Inflammatory macrophage treated with lipopolysaccharide for 1 hour (primary cell): Measurements from ENCODE around the gene VAPA.
A peak's percentile ranks its signal among the peaks of the same experiment; 100 is the strongest.
"Not testable (repeated sequence)": the region's sequence is repeated elsewhere in the genome, so short reads cannot be mapped to it uniquely, and the experiment has no call there.

Experiments
- DNase-seq, 2 donors: peaks; one replicate each; pipeline ENCODE4 v3.0.0-alpha.2; 2020 to 2022

The VAPA gene

DNA sequence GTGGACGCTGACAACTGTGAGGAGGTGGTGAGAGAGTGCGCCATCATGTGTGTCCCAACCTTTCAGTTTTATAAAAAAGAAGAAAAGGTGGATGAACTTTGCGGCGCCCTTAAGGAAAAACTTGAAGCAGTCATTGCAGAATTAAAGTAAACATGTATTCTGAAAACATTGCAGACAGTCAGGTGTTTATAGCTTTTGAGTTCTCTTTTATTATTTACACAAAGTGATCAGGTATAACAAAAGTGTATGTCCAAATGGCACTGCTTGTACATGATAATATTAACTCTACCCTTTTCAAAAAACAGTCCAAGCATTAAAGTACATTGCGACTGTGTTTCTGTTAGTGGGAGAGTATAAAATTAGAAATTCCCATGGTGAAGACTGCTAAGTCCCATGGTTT, 25.8 kb upstream of the VAPA start:
- no peak for DNase-seq

GRCh38 chr18:9890196-9890595, 23.6 kb upstream of the VAPA start:
- DNase-seq, result no peak

DNA sequence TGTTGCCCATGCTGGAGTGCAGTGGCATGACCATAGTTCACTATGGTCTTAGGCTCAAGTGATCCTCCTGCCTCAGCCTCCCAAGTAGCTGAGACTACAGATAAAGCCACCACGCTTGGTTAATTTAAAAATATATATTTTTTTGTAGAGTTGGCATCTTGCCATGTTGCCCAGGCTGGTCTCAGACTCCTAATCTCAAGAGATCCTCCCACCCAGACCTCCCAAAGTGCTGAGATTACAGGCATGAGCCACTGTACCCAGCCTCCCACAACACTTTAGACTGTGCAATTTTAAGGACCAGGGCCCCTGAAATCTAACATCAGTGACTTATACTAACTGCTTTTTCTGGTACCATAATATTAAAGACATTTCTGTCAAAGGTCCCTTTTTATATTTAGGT, 22.9 kb upstream of the VAPA start:
- no peak for DNase-seq

- DNase-seq, result not testable (repeated sequence)
Observed at GRCh38 chr18:9891515-9891914, 22.3 kb upstream of the VAPA start.

DNA sequence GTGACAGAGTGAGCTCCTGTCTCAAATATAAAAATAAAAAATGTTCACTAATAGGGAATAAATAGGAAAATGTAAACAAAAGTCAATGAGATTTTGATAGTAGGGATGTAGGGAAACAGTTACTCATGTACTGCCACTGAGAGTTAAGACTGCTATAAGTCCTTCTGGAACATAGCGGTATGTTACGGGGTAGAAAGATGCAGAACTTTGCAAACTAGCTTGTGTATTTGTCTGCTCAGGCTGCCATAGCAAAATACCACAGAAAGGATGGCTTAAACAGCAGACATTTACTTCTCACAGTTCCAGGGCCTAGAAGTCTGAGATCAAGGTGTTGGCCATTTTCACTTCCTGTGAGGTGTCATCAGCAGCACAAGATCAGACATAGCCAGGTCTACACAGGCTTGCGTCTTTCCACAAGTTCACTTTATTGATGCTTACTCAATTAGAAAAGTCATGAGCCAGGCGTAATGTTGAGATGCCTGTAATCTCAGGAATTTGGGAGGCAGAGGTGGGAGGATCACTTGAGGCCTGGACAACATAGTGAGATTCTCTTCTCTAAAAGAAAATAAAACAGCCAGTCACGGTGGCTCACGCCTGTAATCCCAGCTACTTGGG, 19.3 kb upstream of the VAPA start:
- DNase-seq, result no peak

DNA sequence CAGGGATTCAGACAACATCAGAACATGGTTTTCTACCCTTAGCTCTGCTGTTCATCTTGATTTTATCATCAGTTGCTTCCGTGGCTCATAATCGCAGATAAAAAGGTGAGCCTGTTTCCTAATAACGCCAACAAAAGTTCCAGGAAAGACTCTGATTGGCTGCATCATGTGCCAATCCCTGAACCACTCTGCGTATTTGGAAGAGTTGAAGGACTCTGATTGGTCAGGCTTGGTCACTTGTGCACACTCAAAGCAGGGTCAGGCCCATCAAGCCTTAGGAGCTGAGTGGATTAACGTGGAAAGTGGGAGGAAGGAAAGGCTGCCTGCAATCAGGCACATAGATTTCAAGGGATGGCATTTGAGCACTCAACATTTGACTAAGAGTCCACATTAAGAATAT, 16.7 kb upstream of the VAPA start:
- no peak for DNase-seq

- DNase-seq, result not testable (repeated sequence)
Observed at GRCh38 chr18:9897787-9898291, 16.0 kb upstream of the VAPA start.

DNA sequence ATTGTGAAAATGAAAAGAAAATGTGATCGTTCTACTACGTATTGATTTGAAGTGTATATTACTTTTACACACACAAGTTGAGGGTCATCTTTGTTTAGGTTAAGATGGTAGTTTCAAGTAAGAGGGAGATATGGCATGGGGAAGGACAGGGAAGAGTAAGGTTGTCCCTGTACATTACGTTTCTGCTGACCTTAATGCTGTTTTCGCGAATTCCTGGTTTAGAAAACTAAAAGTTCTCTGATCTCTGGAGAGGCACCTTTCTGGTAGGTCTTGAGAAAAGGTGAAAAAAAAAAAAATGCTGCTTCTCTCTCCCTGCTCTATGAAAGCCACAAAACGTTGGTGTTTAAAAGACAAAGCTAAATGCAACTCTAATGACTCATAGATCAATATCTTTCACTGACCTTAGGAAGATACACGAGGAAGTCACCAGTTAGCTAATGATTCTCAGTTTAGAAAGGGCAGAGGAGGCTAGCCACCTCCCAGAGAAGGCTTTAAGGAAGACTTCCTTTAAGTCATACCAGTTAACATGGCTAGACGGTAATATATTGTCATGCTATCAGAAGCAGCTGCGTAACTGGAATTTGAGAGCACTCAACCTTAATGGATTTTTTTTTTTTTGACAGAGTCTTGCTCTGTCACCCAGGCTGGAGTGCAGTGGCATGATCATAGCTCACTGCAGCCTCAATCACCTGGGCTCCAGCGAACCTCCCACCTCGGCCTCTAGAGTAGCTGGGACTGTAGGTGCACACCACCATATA, 14.8 kb upstream of the VAPA start:
- peak; percentile 40 to 72 for DNase-seq

DNA sequence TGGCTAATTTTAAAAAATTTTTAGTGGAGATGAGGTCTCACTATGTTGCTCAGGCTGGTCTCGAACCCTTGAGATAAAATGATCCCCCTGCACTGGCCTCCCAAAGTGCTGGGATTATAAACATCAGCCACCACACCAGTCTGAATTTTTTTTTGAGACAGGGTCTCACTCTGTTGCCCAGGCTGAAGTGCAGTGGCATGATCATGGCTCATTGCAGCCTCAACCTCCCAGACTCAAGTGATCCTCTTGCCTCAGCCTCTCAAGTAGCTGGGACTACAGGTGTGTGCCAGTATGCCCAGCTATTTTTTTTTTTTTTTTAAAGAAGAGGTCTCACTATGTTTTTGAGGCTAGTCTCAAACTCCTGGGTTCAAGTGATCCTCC, 14.3 kb upstream of the VAPA start:
- not testable (repeated sequence) for DNase-seq

- no peak for DNase-seq
Observed at GRCh38 chr18:9900699-9901098, 13.1 kb upstream of the VAPA start.

DNA sequence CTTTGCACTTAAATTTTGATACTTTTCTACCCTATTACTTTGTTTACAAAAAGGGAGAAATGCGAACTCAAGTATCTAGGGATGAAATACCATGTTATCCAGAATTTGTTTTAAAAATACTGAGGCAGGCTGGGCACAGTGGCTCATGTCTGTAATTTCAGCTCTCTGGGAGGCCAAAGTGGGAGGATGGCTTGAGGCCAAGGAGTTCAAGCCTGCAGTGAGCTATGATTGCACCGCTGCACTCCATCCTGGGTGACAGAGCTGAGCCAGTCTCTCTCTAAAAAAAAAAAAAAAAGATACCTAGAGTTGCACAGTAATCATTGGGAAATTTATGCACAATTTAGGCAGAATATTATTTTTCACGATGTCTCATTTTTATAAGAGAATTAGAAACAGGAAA, 12.4 kb upstream of the VAPA start:
- no peak for DNase-seq

GRCh38 chr18:9902264-9902663, 11.6 kb upstream of the VAPA start:
- not testable (repeated sequence) for DNase-seq

- no peak for DNase-seq
Observed at GRCh38 chr18:9902832-9903231, 11.0 kb upstream of the VAPA start.

- DNase-seq, result peak; percentile 16 to 40
Observed at GRCh38 chr18:9905401-9905922, 8.4 kb upstream of the VAPA start.

- no peak for DNase-seq
Observed at GRCh38 chr18:9906481-9906880, 7.3 kb upstream of the VAPA start.

DNA sequence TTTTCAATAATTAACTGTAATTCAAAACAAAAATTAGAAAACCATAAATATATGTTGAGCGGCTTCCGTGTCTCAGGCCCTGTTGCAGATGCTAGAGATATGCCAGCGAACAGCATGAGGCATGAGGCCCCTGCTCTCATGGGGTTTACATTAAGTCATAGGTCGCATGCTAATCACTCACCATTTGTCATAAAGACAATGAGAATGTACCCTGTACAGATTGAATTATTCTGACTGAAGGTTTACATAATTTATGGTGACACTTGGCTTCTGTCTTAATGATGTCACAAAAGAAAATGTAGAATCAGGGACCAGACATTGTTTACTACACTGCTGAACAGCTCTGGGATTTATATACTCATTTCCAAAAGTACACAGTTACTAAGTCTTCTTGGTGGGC, 5.9 kb upstream of the VAPA start:
- DNase-seq, result no peak

DNA sequence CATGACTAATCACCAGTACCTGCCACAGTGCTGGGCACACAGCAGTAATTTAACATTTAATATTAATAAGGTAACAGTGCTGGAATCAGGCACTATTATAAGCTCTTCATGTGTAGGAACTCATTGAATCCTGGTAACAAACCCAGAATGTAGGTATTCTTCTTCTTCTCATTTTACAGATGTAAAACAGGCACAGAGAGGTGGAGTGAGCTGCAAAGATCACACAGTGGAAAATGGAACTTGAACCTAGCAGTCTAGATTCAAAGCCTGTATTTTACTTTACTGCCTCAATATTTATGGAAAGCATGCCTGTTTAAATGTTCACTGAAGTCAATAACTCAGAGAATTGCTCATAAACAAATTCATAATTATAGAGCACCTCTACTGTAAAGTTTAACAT, 3.7 kb upstream of the VAPA start:
- DNase-seq, result no peak

GRCh38 chr18:9910661-9911060, 3.2 kb upstream of the VAPA start:
- DNase-seq, result peak; percentile 80 to 84

DNA sequence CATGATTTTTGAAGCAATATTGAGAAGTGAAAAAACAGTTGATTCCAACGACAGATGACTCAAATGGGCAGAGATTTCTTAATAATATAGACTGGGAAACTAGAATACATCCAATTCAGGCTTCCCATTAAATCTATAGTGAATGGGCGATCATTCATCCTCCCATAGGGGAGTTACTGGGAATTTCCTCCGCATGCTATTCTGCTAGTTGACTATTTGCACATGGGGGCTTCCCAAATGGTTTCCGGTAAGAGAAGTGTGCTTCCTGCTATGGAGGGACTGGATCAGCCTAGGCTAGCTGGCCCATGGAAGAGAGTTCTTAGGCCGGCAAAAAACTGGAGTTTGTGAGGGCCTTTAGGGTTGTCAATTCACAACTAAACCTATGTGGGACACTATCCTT, 2.6 kb upstream of the VAPA start:
- no peak for DNase-seq

GRCh38 chr18:9912285-9912684, 1.5 kb upstream of the VAPA start:
- DNase-seq, result not testable (repeated sequence)

DNA sequence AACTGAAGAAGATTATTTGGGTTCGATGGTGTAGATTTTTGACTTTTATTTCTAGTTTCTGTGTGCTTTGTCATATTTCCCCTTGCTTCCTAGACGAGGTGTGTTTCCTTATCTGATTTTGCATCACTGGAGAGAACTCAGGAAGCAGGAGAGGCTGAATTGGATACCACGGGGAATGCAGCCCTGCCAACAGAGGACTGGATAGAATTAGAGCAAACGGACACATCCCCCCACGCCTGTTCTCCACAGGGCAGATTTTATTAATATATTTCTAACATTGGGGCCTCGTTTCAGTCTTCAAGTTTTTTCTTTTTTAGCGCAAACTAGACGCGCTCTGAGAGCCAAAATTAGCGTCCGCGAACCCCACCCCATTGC, 678 bp upstream of the VAPA start:
- no peak for DNase-seq

DNA sequence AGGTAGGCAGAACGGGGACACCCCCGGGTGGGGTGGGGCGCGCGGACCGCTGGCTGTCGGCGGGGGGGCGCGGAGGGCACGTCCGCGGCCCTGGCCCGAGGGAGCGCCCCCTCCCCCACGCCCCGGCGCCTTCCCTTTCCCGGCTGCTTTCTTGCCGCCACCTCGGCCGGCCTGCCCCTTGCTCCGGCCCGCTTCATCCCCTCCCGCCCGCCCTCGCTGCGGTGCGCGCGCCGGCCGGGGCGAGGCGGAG, 443 bp downstream of the VAPA start:
- DNase-seq, result no peak

GRCh38 chr18:9914584-9915290, 921 bp downstream of the VAPA start:
- peak; percentile 58 to 60 for DNase-seq
